ENCODE data around the gene FFAR3. TPM values are rescaled to one million over a fixed set of nuclear protein-coding genes. Genes with fewer than 3 reads are reported as not detected.

The FFAR3 gene
- total RNA-seq, 6 experiments from 2014 or later = not detected

- Mint-ChIP-seq H3K27me3 (ENCODE audit: insufficient read depth) (peaks cover 61% of the 10 kb centered on the region), H3K4me3 (no peak overlapping the region), H3K36me3 (ENCODE audit: low read depth) (no peaks in the 10 kb centered on the region), H3K27ac (no peak overlapping the region), H3K9me3 (no peaks in the 10 kb centered on the region), H3K4me1 (ENCODE audit: low read depth) (no peaks in the 10 kb centered on the region)
- no peak for DNase-seq
- TF ChIP-seq CTCF (IDR thresholded peaks at IDR 0.05) = no peak
These were observed 20.3 kb upstream of the FFAR3 start for GRCh38 chr19:35337984-35338296.

- H3K4me3 Mint-ChIP-seq = no peak overlapping the region
- H3K27ac Mint-ChIP-seq = no peak overlapping the region
- H3K27me3 Mint-ChIP-seq (ENCODE audit: insufficient read depth) = peaks cover 59% of the 10 kb centered on the region
- no peak for TF ChIP-seq CTCF (IDR thresholded peaks at IDR 0.05)
- H3K36me3 Mint-ChIP-seq (ENCODE audit: low read depth) = no peaks in the 10 kb centered on the region
- no peaks in the 10 kb centered on the region for H3K9me3 Mint-ChIP-seq
- no peaks in the 10 kb centered on the region for H3K4me1 Mint-ChIP-seq (ENCODE audit: low read depth)
- no peak for DNase-seq
These were observed 17.8 kb upstream of the FFAR3 start for GRCh38 chr19:35340431-35340830.

GRCh38 chr19:35341006-35341405, 17.3 kb upstream of the FFAR3 start:
- H3K36me3 Mint-ChIP-seq (ENCODE audit: low read depth) = no peaks in the 10 kb centered on the region
- H3K27me3 Mint-ChIP-seq (ENCODE audit: insufficient read depth) = peaks cover 57% of the 10 kb centered on the region
- H3K4me3 Mint-ChIP-seq = no peak overlapping the region
- H3K27ac Mint-ChIP-seq = no peak overlapping the region
- H3K4me1 Mint-ChIP-seq (ENCODE audit: low read depth) = no peaks in the 10 kb centered on the region
- no peak for DNase-seq
- no peak for TF ChIP-seq CTCF (IDR thresholded peaks at IDR 0.05)
- no peaks in the 10 kb centered on the region for H3K9me3 Mint-ChIP-seq

GRCh38 chr19:35341565-35342225, 16.6 kb upstream of the FFAR3 start:
- Mint-ChIP-seq H3K4me1 (ENCODE audit: low read depth) (no peaks in the 10 kb centered on the region), H3K27ac (no peak overlapping the region), H3K27me3 (ENCODE audit: insufficient read depth) (peaks cover 54% of the 10 kb centered on the region), H3K36me3 (ENCODE audit: low read depth) (no peaks in the 10 kb centered on the region), H3K4me3 (no peak overlapping the region), H3K9me3 (no peaks in the 10 kb centered on the region)
- no peak for TF ChIP-seq CTCF (IDR thresholded peaks at IDR 0.05)
- no peak for DNase-seq

GRCh38 chr19:35342430-35342829, 15.8 kb upstream of the FFAR3 start:
- H3K4me1 Mint-ChIP-seq (ENCODE audit: low read depth) = no peaks in the 10 kb centered on the region
- H3K9me3 Mint-ChIP-seq = no peaks in the 10 kb centered on the region
- H3K4me3 Mint-ChIP-seq = no peak overlapping the region
- H3K36me3 Mint-ChIP-seq (ENCODE audit: low read depth) = no peaks in the 10 kb centered on the region
- no peak overlapping the region for H3K27ac Mint-ChIP-seq
- no peak for DNase-seq
- peaks cover 49% of the 10 kb centered on the region for H3K27me3 Mint-ChIP-seq (ENCODE audit: insufficient read depth)
- TF ChIP-seq CTCF (IDR thresholded peaks at IDR 0.05) = no peak
